Stimulated activated naive CD8-positive, alpha-beta T cell treated with anti-CD3 and anti-CD28 coated beads, Interleukin-15, Interleukin-2, amounts not matched to agents 100 U/mL and 50 U/mL, for 24 hours (primary cell): Measurements from ENCODE around the gene YDJC.
"Not testable (repeated sequence)": the region's sequence is repeated elsewhere in the genome, so short reads cannot be mapped to it uniquely, and the experiment has no call there.

Experiments used
- ATAC-seq: fragments of 150-1000 bp; cut with Tn5 transposase; one replicate; pipeline ENCODE4 v1.10.0; 2021
- DNase-seq: peaks from one replicate; pipeline ENCODE4 v3.0.0; 2021

Gene YDJC

GRCh38 chr22:21605887-21606564 is 23.8 kb downstream of the YDJC start:
- no peak for DNase-seq

GRCh38 chr22:21603973-21604372 is 25.8 kb downstream of the YDJC start:
- ATAC-seq: no peak
- DNase-seq: no peak

More at GRCh38 chr22:21605887-21606564, 23.8 kb downstream of the YDJC start:
- ATAC-seq: no peak

DNA sequence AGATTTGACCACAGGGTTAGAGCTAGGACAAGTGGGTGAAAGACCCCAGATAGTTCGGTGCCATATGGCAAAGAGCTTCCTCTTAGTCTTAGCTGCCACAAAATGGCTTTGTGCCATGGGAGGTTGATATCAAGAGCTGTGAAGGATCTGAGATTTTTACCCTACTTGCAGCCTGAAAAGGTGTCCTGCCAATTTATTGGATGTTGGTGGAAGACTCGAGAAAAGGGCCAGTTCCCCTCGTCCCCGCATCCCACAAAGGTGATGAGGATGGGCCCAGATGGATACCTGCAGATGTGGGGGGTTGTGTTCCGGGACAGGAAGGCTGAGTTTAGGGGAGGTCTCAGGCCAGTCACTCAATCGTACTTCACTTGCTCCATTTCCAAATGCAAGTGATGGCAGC is 27.2 kb downstream of the YDJC start:
- no peak for ATAC-seq

DNA sequence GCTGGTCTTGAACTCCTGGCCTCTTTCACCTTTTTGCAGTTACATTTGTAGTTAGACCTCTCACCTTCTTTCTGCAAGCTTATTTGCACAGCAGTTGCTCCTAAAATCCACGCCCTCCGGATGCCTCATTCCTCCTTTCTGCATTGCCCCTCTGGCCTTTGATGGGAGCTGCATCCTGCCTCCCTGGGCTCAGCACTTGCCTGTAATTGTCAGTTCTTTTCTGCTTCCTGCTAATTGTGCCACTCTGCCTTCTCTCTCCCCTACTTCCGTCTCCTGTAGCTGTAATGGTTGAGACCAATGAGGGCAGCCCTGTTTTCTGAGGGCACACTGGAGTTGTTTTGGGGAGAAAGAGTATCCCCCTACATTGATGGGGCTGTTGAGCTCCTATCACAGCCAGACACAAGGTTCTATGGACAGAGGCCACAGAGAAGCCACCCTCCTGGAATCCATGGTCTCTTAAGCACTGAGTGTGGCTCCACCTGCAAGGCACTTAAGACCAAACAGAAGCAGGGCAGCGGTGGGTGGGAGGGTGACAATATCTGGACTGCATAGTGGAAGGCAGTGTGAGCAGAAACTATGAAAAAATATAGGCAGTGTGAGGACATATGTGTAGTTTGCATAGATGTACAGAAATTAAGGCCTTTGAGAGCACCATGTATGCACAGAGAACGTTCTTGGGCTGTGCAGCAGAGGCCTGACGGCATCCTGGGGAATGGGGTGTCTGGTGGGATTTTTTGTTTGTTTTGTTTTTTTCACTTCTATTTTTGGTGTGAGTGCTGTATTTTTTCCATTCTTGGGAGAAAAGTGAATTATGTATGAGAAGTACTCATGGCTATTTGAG is 30.5 kb downstream of the YDJC start:
- no peak for DNase-seq
- no peak for ATAC-seq

More for the DNA sequence above, 27.2 kb downstream of the YDJC start:
- no peak for DNase-seq

- DNase-seq (no peak), ATAC-seq (no peak)
Measured at GRCh38 chr22:21598302-21598701, 31.5 kb downstream of the YDJC start.

DNA sequence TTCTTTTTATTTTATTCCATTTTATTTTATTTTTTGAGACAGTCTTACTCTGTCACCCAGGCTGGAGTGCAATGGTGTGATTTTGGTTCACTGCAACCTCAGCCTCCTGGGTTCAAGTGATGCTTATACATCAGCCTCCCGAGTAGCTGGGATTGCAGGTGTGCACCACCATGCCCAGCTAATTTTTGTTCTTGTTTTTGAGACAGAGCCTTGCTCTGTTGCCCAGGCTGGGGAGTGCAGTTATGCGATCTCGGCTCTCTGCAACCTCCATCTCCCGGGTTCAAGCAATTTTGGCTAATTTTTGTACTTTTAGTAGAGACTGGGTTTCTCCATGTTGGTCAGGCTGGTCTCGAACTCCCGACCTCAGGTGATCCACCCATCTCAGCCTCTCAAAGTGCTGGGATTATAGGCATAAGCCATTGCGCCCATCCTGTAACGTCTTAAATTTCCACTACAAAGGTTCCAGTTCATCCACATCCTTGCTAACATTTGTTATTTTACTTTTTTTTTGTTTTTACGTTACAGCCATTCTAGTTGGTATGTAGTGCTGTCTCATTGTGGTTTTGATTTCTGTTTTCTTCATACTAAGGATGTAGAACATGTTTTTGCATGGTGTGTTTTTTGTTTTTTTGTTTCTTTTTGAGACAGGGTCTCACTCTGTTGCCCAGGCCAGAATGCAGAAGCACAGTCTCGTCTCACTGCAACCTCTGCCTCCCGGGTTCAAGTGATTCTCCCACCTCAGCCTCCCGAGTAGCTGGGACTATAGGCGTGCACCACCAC is 33.3 kb downstream of the YDJC start:
- DNase-seq: not testable (repeated sequence)

DNA sequence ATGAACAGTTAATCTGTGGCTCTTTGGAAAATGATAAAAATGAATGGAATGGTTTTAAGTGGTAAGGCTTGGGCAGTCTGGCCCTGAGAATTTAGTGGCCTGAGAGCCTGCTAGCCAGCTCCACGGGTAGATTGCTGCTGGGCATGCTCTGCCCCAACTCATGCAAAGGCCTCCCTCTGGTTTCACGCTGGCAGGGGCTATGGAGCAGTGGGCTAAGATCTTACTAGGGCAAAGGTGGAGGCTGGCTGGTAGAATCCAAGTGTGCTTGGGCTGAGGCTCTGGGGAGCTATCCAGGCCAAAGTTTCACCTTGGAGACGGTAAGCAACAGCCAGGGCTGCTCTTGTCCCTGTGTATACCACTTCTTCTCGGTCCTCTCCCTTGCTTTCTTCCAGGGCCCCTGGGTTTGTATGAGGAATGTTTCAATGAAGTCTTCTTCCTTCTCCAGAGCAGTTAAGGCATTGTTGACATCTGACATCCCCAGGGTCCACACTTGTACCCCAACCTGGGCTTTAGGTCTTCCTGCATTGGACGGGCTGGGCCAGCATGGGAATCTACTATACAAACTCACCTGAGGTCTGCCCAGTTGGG is 34.9 kb downstream of the YDJC start:
- DNase-seq: no peak
- no peak for ATAC-seq

More for the DNA sequence above, 33.3 kb downstream of the YDJC start:
- not testable (repeated sequence) for ATAC-seq

DNA sequence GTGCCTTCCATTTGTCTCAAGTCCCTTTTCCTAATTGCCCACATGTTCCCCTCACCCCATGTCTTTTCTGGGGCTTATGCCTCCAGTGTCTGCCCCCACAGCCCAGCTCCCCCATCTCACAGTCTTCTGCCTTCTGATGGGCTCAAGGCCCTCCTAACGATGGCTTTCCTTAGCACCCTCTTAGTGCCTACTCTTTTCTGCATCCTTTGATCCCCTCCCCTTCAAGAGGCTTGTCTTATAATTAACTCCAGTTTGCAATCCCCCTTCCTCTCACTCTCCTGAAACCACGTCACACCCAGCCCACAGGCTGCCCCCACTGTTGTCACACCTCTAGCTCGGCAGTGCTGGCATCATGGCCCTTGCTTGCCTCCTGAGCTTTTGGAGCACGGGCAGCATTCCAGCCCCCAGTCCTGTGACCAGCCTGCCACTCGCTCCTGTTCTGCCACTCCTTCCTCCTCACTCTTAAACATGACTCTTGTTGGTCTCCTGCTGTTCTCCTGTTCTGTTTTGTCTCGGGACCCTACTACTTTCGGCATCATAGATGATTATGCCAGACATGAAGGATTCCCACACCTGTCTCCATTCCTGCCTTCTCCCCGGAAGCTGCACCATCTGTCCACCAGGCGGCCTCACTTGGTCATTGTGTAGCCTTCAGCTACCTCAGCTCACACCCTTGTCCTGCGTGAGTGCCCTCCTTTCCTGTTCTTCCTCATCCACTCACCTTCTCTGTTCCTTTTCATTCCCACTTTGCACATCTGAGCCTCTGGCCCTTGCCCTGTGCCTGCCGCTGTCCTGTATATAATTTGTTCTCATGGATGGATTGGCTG is 36.2 kb downstream of the YDJC start:
- DNase-seq: no peak
- ATAC-seq: no peak

GRCh38 chr22:21592422-21592821 is 37.4 kb downstream of the YDJC start:
- ATAC-seq: no peak
- DNase-seq: no peak

DNA sequence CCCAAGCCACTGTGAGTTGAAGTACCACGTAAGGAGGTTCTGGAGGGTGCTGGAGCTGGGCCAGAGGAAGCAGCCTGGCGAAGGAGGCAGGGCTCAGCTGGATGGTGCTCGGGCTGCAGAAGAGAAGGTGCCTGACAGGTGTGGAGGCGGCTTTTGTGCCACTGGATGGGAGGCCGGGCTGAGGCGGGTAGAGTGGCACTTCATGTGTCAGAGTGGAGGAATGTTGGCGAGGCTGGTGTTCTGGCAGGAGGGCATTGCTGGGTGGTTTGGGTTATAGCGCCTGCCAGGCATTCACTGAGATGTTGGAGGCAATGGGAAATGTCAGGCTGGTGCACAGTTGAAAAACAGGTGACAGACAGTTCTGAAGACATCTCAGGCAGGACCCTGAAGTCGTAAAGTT is 38.1 kb downstream of the YDJC start:
- no peak for DNase-seq
- ATAC-seq: no peak

- ATAC-seq (no peak), DNase-seq (no peak)
Measured at GRCh38 chr22:21590809-21591641, 38.8 kb downstream of the YDJC start.

- ATAC-seq (no peak), DNase-seq (no peak)
Measured at GRCh38 chr22:21589396-21589795, 40.4 kb downstream of the YDJC start.

DNA sequence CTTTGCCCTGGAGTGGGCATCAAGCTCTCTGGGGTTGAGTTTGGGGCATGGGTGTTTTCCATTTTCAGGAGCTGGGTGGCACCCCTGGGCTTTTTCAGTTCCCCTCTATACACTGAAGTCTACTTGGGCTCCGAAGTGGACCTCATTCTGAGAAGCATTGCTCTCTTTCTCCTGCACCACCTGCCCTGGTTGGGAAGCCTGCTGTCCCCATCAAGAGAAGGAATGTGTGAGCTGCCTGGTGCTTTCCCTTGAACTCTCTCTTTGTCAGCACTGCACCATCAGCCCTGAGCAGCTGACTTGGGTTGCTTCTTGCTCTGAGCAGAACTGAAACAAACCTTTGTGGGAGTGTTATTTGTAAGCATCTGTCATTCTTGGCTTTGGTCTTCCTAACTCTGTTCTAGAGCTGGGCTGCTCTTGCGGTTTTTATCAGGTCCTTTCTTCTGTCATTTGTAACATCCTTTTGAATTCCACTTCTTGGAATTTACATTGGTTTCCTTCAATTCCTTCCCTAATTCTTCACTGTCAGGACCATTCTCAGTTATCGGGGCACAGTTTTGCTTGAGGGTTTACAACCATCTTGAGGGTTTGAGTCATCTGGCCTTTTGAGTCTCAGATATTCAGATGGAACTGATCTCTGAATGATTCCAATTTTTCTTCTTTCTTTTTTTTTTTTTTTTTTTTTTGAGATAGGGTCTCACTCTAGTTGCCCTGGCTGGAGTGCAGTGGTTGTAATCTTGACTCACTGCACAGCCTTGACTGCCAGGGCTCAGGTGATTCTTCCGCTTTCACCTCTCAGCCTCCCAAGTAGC is 41.8 kb downstream of the YDJC start:
- ATAC-seq (peak; percentile 98), DNase-seq (peak; percentile 55)

GRCh38 chr22:21585389-21585788 is 44.4 kb downstream of the YDJC start:
- no peak for DNase-seq
- no peak for ATAC-seq

- DNase-seq (no peak), ATAC-seq (no peak)
Measured at GRCh38 chr22:21582801-21583740, 46.8 kb downstream of the YDJC start.

GRCh38 chr22:21581009-21581713 is 48.7 kb downstream of the YDJC start:
- not testable (repeated sequence) for DNase-seq, ATAC-seq

DNA sequence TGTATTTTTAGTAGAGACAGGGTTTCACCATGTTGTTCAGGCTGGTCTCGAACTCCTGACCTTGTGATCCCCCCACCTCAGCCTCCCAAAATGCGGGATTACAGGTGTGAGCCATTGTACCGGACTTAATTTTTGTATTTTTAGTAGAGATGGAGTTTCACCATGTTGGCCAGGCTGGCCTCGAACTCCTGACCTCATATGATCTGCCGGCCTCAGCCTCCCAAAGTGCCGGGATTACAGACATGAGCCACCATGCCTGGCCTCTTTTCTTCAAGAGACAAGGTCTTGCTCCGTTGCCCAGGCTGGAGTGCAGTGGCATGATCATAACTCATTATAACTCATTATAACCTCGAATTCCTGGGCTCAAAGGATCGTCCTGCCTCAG is 49.2 kb downstream of the YDJC start:
- ATAC-seq, DNase-seq: not testable (repeated sequence)

DNA sequence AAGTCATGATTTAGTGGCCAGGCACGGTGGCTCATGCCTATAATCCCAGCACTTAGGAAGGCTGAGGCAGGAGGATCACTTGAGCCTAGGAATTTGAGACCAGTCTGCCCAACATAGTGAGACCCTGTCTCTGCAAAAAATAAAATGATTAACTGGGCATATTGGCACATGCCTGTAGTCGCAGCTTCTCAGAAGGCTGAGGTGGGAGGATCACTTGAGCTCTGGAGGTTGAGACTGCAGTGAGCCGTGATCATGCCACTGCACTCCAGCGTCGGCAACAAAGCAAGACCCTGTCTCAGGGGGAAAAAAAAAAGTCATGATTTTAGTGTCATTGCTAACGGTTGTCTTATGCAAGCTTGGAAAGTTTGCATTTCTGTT is 50.4 kb downstream of the YDJC start:
- DNase-seq (no peak), ATAC-seq (no peak)
